ENCODE results near the gene SBF2. TPM values are rescaled to one million over a fixed set of nuclear protein-coding genes. Genes with fewer than 3 reads are reported as not detected.
"Not testable (repeated sequence)": the region's sequence is repeated elsewhere in the genome, so short reads cannot be mapped to it uniquely, and the experiment has no call there.

Gene SBF2
- polyA plus RNA-seq, 2 donors: 8.5 to 12.1 TPM

DNA sequence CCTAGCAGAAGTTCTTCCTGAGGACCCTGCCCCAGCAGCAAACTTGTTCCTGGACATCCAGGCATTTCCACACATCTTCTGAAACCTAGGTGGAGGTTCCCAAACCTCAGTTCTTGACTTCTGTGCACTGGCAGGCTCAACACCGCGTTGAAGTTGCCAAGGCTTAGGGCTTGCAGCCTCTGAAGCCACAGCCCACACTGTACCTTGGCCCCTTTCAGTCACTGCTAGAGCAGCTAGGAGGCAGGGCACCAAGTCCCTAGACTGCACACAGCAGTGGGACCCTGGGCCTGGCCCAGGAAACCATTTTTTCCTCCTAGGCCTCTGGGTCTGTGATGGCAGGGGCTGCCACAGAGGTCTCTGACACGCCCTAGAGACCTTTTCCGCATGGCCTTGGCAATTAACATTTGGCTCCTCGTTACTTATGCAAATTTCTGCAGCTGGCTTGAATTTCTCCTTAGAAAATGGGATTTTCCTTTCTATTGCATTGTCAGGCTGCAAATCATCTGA lies 159.0 kb downstream of the SBF2 start:
- Histone ChIP-seq H3K27ac (ENCODE audit: low read depth in 2 of 2, low read length in 1 of 2) (no peak overlapping the region), H3K4me1 (ENCODE audit: control insufficient read depth in 2 of 2, insufficient read depth in 2 of 2, low read length in 1 of 2) (no peaks in the 10 kb centered on the region), H3K4me3 (ENCODE audit: low read depth in 1 of 2, low read length in 2 of 2) (no peak overlapping the region), H3K27me3 (ENCODE audit: control insufficient read depth in 1 of 2, insufficient read depth in 2 of 2, low read length in 2 of 2) (no peaks in the 10 kb centered on the region), H3K9me3 (ENCODE audit: control insufficient read depth in 2 of 2, insufficient read depth in 1 of 2, low read depth in 1 of 2, low read length in 1 of 2) (no peaks in the 10 kb centered on the region), H3K36me3 (ENCODE audit: control insufficient read depth in 2 of 2, insufficient read depth in 2 of 2, low read length in 1 of 2) (no peaks in the 10 kb centered on the region)
- 97 to 98% methylated on average over 5 of the region's 5 CpGs for WGBS, 2 donors

DNA sequence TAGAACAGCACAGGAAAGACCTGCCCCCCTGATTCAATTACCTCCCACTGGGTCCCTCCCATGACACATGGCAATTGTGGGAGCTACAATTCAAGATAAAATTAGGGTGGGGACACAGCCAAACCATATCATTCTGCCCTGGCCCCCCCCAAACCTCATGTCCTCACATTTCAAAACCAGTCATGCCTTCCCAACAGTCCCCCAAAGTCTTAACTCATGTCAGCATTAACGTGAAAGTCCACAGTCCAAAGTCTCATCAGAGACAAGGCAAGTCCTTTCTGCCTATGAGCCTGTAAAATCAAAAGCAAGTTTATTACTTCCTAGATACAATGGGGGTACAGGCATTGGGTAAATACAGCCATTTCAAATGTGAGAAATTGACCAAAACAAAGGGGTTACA lies 159.8 kb downstream of the SBF2 start:
- H3K27ac ChIP-seq (ENCODE audit: low read depth in 2 of 2, low read length in 1 of 2); H3K27me3 ChIP-seq (ENCODE audit: control insufficient read depth in 1 of 2, insufficient read depth in 2 of 2, low read length in 2 of 2); H3K36me3 ChIP-seq (ENCODE audit: control insufficient read depth in 2 of 2, insufficient read depth in 2 of 2, low read length in 1 of 2); H3K4me3 ChIP-seq (ENCODE audit: low read depth in 1 of 2, low read length in 2 of 2); H3K9me3 ChIP-seq (ENCODE audit: control insufficient read depth in 2 of 2, insufficient read depth in 1 of 2, low read depth in 1 of 2, low read length in 1 of 2); H3K4me1 ChIP-seq (ENCODE audit: control insufficient read depth in 2 of 2, insufficient read depth in 2 of 2, low read length in 1 of 2): not testable (repeated sequence)
- 93 to 96% methylated on average over 1 of the region's 1 CpG for WGBS, 2 donors

DNA sequence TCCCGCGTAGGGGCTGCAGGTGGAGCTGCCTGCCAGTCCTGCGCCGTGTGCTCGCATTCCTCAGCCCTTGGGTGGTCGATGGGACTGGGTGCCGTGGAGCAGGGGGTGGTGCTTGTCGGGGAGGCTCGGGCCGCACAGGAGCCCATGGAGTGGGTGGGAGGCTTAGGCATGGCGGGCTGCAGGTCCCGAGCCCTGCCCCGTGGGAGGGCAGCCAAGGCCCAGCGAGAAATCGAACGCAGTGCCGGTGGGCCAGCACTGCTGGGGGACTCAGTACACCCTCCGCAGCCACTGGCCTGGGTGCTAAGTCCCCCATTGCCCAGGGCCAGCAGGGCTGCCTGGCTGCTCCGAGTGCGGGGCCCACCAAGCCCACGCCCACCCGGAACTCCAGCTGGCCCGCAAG lies 160.8 kb downstream of the SBF2 start:
- not testable (repeated sequence) for H3K4me1 ChIP-seq (ENCODE audit: control insufficient read depth in 2 of 2, insufficient read depth in 2 of 2, low read length in 1 of 2); H3K9me3 ChIP-seq (ENCODE audit: control insufficient read depth in 2 of 2, insufficient read depth in 1 of 2, low read depth in 1 of 2, low read length in 1 of 2); H3K27me3 ChIP-seq (ENCODE audit: control insufficient read depth in 1 of 2, insufficient read depth in 2 of 2, low read length in 2 of 2); H3K4me3 ChIP-seq (ENCODE audit: low read depth in 1 of 2, low read length in 2 of 2); H3K36me3 ChIP-seq (ENCODE audit: control insufficient read depth in 2 of 2, insufficient read depth in 2 of 2, low read length in 1 of 2); H3K27ac ChIP-seq (ENCODE audit: low read depth in 2 of 2, low read length in 1 of 2)
- WGBS, 2 donors: 94 to 98% methylated on average over 13 to 23 of the region's 23 CpGs

DNA sequence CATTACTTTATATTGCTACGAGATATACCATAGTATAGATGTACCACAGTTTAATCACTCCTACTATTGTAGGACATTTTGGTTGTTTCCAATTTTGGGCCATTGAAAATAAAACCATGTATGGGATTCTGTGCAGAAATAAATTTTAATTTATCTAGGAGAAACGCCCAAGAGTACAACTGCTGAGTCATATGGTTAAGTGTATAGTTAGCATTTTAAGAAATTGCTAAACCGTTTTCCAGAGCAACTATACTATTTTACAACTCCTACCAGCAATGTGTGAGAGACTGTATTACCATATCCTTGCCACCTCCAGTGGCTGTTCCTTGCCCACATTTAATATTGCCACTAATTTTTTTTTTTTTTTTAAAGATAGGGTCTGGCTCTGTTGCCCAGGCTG lies 163.1 kb downstream of the SBF2 start:
- WGBS, 2 donors: 80 to 83% methylated on average over 3 of the region's 3 CpGs

DNA sequence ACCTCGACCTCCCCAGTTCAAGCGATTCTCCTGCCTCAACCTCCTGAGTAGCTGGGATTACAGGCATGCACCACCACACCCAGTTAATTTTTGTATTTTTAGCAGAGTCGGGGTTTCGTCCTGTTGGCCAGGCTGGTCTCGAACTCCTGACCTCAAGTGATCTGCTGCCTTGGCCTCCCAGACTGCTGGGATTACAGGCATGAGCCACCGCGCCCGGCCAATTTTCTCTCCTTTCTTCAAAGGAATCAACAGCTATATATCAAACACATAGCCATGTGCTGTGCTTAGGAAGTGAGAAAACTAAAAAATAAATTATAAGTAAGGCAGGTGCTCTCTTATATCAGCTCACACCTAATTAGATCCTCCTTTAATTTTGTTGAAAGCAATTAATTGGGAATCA lies 164.8 kb downstream of the SBF2 start:
- not testable (repeated sequence) for H3K27ac ChIP-seq (ENCODE audit: low read depth in 2 of 2, low read length in 1 of 2); H3K27me3 ChIP-seq (ENCODE audit: control insufficient read depth in 1 of 2, insufficient read depth in 2 of 2, low read length in 2 of 2); H3K9me3 ChIP-seq (ENCODE audit: control insufficient read depth in 2 of 2, insufficient read depth in 1 of 2, low read depth in 1 of 2, low read length in 1 of 2); H3K4me1 ChIP-seq (ENCODE audit: control insufficient read depth in 2 of 2, insufficient read depth in 2 of 2, low read length in 1 of 2); H3K36me3 ChIP-seq (ENCODE audit: control insufficient read depth in 2 of 2, insufficient read depth in 2 of 2, low read length in 1 of 2); H3K4me3 ChIP-seq (ENCODE audit: low read depth in 1 of 2, low read length in 2 of 2)
- WGBS, 2 donors: 95 to 96% methylated on average over 8 of the region's 8 CpGs

More for the DNA sequence above, 163.1 kb downstream of the SBF2 start:
- H3K9me3 ChIP-seq (ENCODE audit: control insufficient read depth in 2 of 2, insufficient read depth in 1 of 2, low read depth in 1 of 2, low read length in 1 of 2): no peaks in the 10 kb centered on the region
- H3K36me3 ChIP-seq (ENCODE audit: control insufficient read depth in 2 of 2, insufficient read depth in 2 of 2, low read length in 1 of 2): no peaks in the 10 kb centered on the region
- H3K4me1 ChIP-seq (ENCODE audit: control insufficient read depth in 2 of 2, insufficient read depth in 2 of 2, low read length in 1 of 2): no peaks in the 10 kb centered on the region
- no peaks in the 10 kb centered on the region for H3K27me3 ChIP-seq (ENCODE audit: control insufficient read depth in 1 of 2, insufficient read depth in 2 of 2, low read length in 2 of 2)
- H3K27ac ChIP-seq (ENCODE audit: low read depth in 2 of 2, low read length in 1 of 2): no peak overlapping the region
- no peak overlapping the region for H3K4me3 ChIP-seq (ENCODE audit: low read depth in 1 of 2, low read length in 2 of 2)

DNA sequence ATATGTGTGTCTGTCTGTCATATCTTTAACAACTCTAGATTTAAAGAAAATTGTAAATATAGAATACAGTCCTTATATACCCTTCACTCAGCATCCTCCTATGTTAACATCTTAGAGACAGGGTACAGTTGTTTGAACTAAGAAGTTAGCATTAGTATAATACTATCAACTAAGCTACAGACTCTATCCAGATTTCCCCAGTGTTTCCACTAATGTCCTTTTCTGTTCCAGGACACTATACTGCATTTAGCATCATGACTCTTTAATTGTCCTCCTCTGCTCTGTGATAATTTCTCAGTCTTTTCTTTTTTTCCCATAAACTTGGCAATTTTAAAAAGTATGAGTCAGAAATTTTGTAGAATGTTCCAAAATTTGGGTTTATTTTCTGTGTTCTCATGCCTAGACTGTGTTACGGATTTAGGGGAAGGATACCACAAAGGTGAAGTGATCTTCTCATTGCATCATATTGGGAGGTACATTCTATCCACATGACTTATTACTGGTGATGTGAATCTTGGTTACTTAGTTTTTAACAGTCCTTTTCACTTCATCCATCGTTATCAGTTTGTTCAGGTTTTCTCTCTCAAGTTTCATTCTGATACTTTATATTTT lies 168.4 kb downstream of the SBF2 start:
- no peaks in the 10 kb centered on the region for H3K36me3 ChIP-seq (ENCODE audit: control insufficient read depth in 2 of 2, insufficient read depth in 2 of 2, low read length in 1 of 2)
- no peaks in the 10 kb centered on the region for H3K9me3 ChIP-seq (ENCODE audit: control insufficient read depth in 2 of 2, insufficient read depth in 1 of 2, low read depth in 1 of 2, low read length in 1 of 2)
- H3K4me3 ChIP-seq (ENCODE audit: low read depth in 1 of 2, low read length in 2 of 2): no peak overlapping the region
- WGBS, 2 donors: 71 to 81% methylated on average over 2 of the region's 2 CpGs
- no peaks in the 10 kb centered on the region for H3K27me3 ChIP-seq (ENCODE audit: control insufficient read depth in 1 of 2, insufficient read depth in 2 of 2, low read length in 2 of 2)
- H3K4me1 ChIP-seq (ENCODE audit: control insufficient read depth in 2 of 2, insufficient read depth in 2 of 2, low read length in 1 of 2): no peaks in the 10 kb centered on the region
- no peak overlapping the region for H3K27ac ChIP-seq (ENCODE audit: low read depth in 2 of 2, low read length in 1 of 2)

DNA sequence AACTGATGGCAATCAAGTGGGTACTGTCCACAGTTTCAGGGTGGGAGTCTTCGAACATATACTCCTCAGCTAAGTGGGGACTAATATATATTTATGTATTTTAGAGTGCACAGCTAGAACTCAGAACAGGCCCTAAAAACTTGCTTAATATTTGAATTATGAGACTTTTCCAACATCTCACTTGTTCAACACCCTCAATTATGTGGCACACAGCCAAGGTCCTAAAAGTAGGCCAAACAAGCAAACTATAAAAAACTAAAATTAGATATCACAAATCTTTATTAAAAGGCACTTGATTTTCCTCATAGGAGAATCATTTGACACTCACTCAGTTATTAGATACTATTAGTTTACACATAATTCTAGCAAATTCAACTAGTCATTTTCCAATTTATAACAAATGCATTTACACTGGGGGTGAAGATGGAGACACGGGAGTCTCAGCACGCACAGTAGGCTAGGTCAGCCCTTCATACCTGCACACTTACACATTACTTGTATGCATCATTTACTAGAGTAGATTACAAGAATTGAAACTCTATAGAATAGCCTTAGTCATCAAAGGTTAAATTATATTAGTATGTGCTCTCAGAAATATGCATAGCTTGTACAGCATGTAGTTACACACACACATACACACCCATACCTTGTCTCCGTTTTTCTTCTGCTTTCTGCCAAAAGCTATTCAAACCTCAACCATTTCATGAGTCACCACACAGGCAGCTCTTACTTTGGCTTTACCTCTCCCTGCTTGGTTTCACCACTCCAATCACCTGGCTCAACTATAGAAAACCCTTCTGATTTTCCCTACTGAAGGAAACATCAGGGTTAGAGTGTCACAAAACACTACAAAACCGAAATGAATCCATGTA lies 171.5 kb downstream of the SBF2 start:
- Histone ChIP-seq H3K36me3 (ENCODE audit: control insufficient read depth in 2 of 2, insufficient read depth in 2 of 2, low read length in 1 of 2) (no peaks in the 10 kb centered on the region), H3K27me3 (ENCODE audit: control insufficient read depth in 1 of 2, insufficient read depth in 2 of 2, low read length in 2 of 2) (no peaks in the 10 kb centered on the region), H3K9me3 (ENCODE audit: control insufficient read depth in 2 of 2, insufficient read depth in 1 of 2, low read depth in 1 of 2, low read length in 1 of 2) (no peaks in the 10 kb centered on the region), H3K4me1 (ENCODE audit: control insufficient read depth in 2 of 2, insufficient read depth in 2 of 2, low read length in 1 of 2) (no peaks in the 10 kb centered on the region), H3K27ac (ENCODE audit: low read depth in 2 of 2, low read length in 1 of 2) (peak overlapping the region; percentile 33 to 77), H3K4me3 (ENCODE audit: low read depth in 1 of 2, low read length in 2 of 2) (no peak overlapping the region)
- 47 to 64% methylated on average over 5 of the region's 5 CpGs for WGBS, 2 donors

DNA sequence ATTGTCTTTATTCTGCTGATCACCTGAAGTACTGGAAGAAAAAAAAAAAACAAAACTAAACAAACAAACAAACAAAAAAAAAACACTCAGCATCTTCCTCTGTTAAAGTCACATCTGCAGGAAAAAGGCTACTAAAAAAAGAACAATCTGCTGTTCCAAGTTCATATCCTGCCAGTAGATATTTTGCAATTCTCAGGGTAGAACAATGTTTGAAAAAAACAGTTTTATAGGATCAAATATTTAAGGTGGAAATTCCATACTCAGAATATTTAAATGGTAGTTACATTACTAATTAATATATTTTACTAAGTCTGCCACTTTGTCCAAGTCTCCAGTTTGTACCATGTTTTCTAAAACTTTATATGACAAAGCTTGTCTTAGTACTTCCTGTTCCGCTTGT lies 175.2 kb downstream of the SBF2 start:
- no peaks in the 10 kb centered on the region for H3K36me3 ChIP-seq (ENCODE audit: control insufficient read depth in 2 of 2, insufficient read depth in 2 of 2, low read length in 1 of 2)
- H3K4me3 ChIP-seq (ENCODE audit: low read depth in 1 of 2, low read length in 2 of 2): no peak overlapping the region
- H3K9me3 ChIP-seq (ENCODE audit: control insufficient read depth in 2 of 2, insufficient read depth in 1 of 2, low read depth in 1 of 2, low read length in 1 of 2): no peaks in the 10 kb centered on the region
- no peaks in the 10 kb centered on the region for H3K4me1 ChIP-seq (ENCODE audit: control insufficient read depth in 2 of 2, insufficient read depth in 2 of 2, low read length in 1 of 2)
- no peak overlapping the region for H3K27ac ChIP-seq (ENCODE audit: low read depth in 2 of 2, low read length in 1 of 2)
- H3K27me3 ChIP-seq (ENCODE audit: control insufficient read depth in 1 of 2, insufficient read depth in 2 of 2, low read length in 2 of 2): no peaks in the 10 kb centered on the region
- WGBS, 2 donors: 83 to 97% methylated on average over 1 of the region's 1 CpG

DNA sequence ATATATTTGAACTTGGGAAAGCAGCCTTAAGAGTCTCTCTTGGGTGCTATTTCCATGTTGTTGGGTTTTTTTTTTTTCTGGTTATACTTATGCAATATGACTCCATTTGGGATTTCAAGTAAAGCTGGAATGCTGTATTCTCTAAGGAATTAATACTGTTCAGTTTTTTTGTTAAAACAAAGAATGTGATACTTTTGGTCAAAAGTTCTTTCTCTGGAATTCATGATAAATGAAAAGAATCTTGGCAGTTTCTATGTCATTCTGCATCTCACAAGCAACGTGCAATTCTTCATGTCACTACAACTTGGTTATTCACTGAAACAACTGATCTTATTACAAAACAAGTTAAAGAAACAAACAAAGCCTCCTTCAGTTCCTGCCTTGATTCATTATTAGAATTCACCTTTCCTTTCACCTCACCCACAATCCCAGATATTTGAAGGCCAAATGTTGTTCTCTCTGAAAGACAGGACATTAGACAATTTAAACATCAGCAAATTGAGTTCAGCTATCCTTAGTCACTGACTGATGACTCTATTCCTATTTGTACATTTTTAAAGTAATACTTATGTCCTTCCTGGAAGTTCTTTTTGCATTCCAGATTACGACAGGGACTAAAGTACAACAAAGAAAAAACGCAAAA lies 176.2 kb downstream of the SBF2 start:
- H3K27me3 ChIP-seq (ENCODE audit: control insufficient read depth in 1 of 2, insufficient read depth in 2 of 2, low read length in 2 of 2): no peaks in the 10 kb centered on the region
- H3K36me3 ChIP-seq (ENCODE audit: control insufficient read depth in 2 of 2, insufficient read depth in 2 of 2, low read length in 1 of 2): no peaks in the 10 kb centered on the region
- no peak overlapping the region for H3K4me3 ChIP-seq (ENCODE audit: low read depth in 1 of 2, low read length in 2 of 2)
- H3K9me3 ChIP-seq (ENCODE audit: control insufficient read depth in 2 of 2, insufficient read depth in 1 of 2, low read depth in 1 of 2, low read length in 1 of 2): no peaks in the 10 kb centered on the region
- no peak overlapping the region for H3K27ac ChIP-seq (ENCODE audit: low read depth in 2 of 2, low read length in 1 of 2)
- WGBS, 2 donors: 62 to 67% methylated on average over 3 of the region's 3 CpGs
- H3K4me1 ChIP-seq (ENCODE audit: control insufficient read depth in 2 of 2, insufficient read depth in 2 of 2, low read length in 1 of 2): no peaks in the 10 kb centered on the region
